Effector memory CD8-positive, alpha-beta T cell (primary cell): ENCODE measurements around the gene PIAS1.
"Not testable (repeated sequence)": the region's sequence is repeated elsewhere in the genome, so short reads cannot be mapped to it uniquely, and the experiment has no call there.

Experiments used
- ATAC-seq: fragments of 150-1000 bp; cut with Tn5 transposase; replicated peaks from 2 replicates; pipeline ENCODE4 v1.10.0; 2021; ENCODE audit warnings: mild to moderate bottlenecking, moderate library complexity
- DNase-seq, 3 experiments: peaks; one replicate each; pipeline ENCODE4 v3.0.0; 2021
- H3K27ac Mint-ChIP-seq, 2 donors: one replicate each; pipeline ENCODE4 v1.8.0; 2022; ENCODE audit warnings: mild to moderate bottlenecking in 2 of 2, mixed read lengths in 2 of 2, moderate library complexity in 2 of 2
- H3K27me3 Mint-ChIP-seq, 2 donors: one replicate each; pipeline ENCODE4 v1.8.0; 2022; ENCODE audit warnings: mixed read lengths in 2 of 2
- H3K36me3 Mint-ChIP-seq: one replicate; pipeline ENCODE4 v1.8.0; 2022; ENCODE audit warnings: mild to moderate bottlenecking, moderate library complexity, mixed read lengths; ENCODE audit not compliant: insufficient read depth
- H3K4me1 Mint-ChIP-seq, 2 donors: one replicate each; pipeline ENCODE4 v1.8.0; 2022; ENCODE audit warnings: low read depth in 2 of 2, mixed read lengths in 2 of 2
- H3K4me3 Mint-ChIP-seq, 2 donors: one replicate each; pipeline ENCODE4 v1.8.0; 2022; ENCODE audit warnings: mild to moderate bottlenecking in 2 of 2, mixed read lengths in 2 of 2, moderate library complexity in 2 of 2
- H3K9me3 Mint-ChIP-seq, 2 donors: one replicate each; pipeline ENCODE4 v1.8.0; 2022; ENCODE audit warnings: mixed read lengths in 2 of 2

Gene PIAS1

GRCh38 chr15:68221530-68222431 lies 167.7 kb downstream of the PIAS1 start:
- H3K9me3 Mint-ChIP-seq, H3K27ac Mint-ChIP-seq, DNase-seq, H3K36me3 Mint-ChIP-seq, ATAC-seq, H3K4me1 Mint-ChIP-seq, H3K4me3 Mint-ChIP-seq, H3K27me3 Mint-ChIP-seq: not testable (repeated sequence)

GRCh38 chr15:68222432-68222743 lies 168.3 kb downstream of the PIAS1 start:
- not testable (repeated sequence) for H3K27ac Mint-ChIP-seq, H3K36me3 Mint-ChIP-seq, H3K4me3 Mint-ChIP-seq, H3K9me3 Mint-ChIP-seq, H3K4me1 Mint-ChIP-seq, DNase-seq, H3K27me3 Mint-ChIP-seq, ATAC-seq

- no peaks in the 10 kb centered on the region for H3K27me3 Mint-ChIP-seq
- peak overlapping the region in 1 of 2 donors; percentile 5 for H3K27ac Mint-ChIP-seq
- no peaks in the 10 kb centered on the region for H3K9me3 Mint-ChIP-seq
- ATAC-seq: no peak
- H3K4me1 Mint-ChIP-seq: peaks cover 9 to 16% of the 10 kb centered on the region in 2 donors
- peaks cover 1% of the 10 kb centered on the region for H3K36me3 Mint-ChIP-seq
- no peak overlapping the region for H3K4me3 Mint-ChIP-seq
- no peak for DNase-seq
Observed at GRCh38 chr15:68223171-68223570, 169.1 kb downstream of the PIAS1 start.

GRCh38 chr15:68224108-68224507 lies 170.0 kb downstream of the PIAS1 start:
- H3K9me3 Mint-ChIP-seq: no peaks in the 10 kb centered on the region
- no peak for DNase-seq
- no peaks in the 10 kb centered on the region for H3K36me3 Mint-ChIP-seq
- no peak overlapping the region for H3K4me3 Mint-ChIP-seq
- H3K4me1 Mint-ChIP-seq: peaks cover 17 to 23% of the 10 kb centered on the region in 2 donors
- H3K27me3 Mint-ChIP-seq: no peaks in the 10 kb centered on the region
- no peak overlapping the region for H3K27ac Mint-ChIP-seq
- ATAC-seq: no peak

GRCh38 chr15:68224546-68225250 lies 170.6 kb downstream of the PIAS1 start:
- H3K27me3 Mint-ChIP-seq: no peaks in the 10 kb centered on the region
- H3K9me3 Mint-ChIP-seq: no peaks in the 10 kb centered on the region
- H3K27ac Mint-ChIP-seq: no peak overlapping the region
- H3K4me3 Mint-ChIP-seq: no peak overlapping the region
- H3K4me1 Mint-ChIP-seq: peaks cover 17 to 23% of the 10 kb centered on the region in 2 donors
- H3K36me3 Mint-ChIP-seq: no peaks in the 10 kb centered on the region
- DNase-seq: no peak
- no peak for ATAC-seq

- H3K27me3 Mint-ChIP-seq, H3K4me3 Mint-ChIP-seq, ATAC-seq, H3K9me3 Mint-ChIP-seq, DNase-seq, H3K36me3 Mint-ChIP-seq: not testable (repeated sequence)
- peak overlapping the region; percentile 31 to 55 for H3K27ac Mint-ChIP-seq
- peaks cover 23 to 28% of the 10 kb centered on the region in 2 donors for H3K4me1 Mint-ChIP-seq
Observed at GRCh38 chr15:68225442-68225841, 171.3 kb downstream of the PIAS1 start.

GRCh38 chr15:68227643-68228142 lies 173.6 kb downstream of the PIAS1 start:
- peak overlapping the region in 1 of 2 donors; percentile 91 for H3K27ac Mint-ChIP-seq
- peaks cover 23 to 28% of the 10 kb centered on the region in 2 donors for H3K4me1 Mint-ChIP-seq
- ATAC-seq (no peak), DNase-seq (no peak)
- H3K4me3 Mint-ChIP-seq: peak overlapping the region; percentile 87 to 94
- H3K9me3 Mint-ChIP-seq: no peaks in the 10 kb centered on the region
- no peaks in the 10 kb centered on the region for H3K27me3 Mint-ChIP-seq
- peaks cover 6% of the 10 kb centered on the region for H3K36me3 Mint-ChIP-seq

GRCh38 chr15:68228143-68228970 lies 174.2 kb downstream of the PIAS1 start:
- no peak for DNase-seq
- H3K4me1 Mint-ChIP-seq: peaks cover 23 to 25% of the 10 kb centered on the region in 2 donors

GRCh38 chr15:68228971-68229385 lies 174.9 kb downstream of the PIAS1 start:
- peak overlapping the region; percentile 91 to 92 for H3K27ac Mint-ChIP-seq
- peaks cover 23 to 25% of the 10 kb centered on the region in 2 donors for H3K4me1 Mint-ChIP-seq
- H3K36me3 Mint-ChIP-seq: peaks cover 6% of the 10 kb centered on the region
- peak overlapping the region; percentile 87 to 94 for H3K4me3 Mint-ChIP-seq
- ATAC-seq (no peak), DNase-seq (no peak)
- no peaks in the 10 kb centered on the region for H3K9me3 Mint-ChIP-seq
- peaks cover 7 to 10% of the 10 kb centered on the region in 2 donors for H3K27me3 Mint-ChIP-seq

More at GRCh38 chr15:68228143-68228970, 174.2 kb downstream of the PIAS1 start:
- H3K36me3 Mint-ChIP-seq: peaks cover 6% of the 10 kb centered on the region
- ATAC-seq: no peak
- no peaks in the 10 kb centered on the region for H3K9me3 Mint-ChIP-seq
- peak overlapping the region; percentile 87 to 94 for H3K4me3 Mint-ChIP-seq
- peaks cover 2 to 4% of the 10 kb centered on the region in 2 donors for H3K27me3 Mint-ChIP-seq
- H3K27ac Mint-ChIP-seq: peak overlapping the region; percentile 91 to 92

- H3K27me3 Mint-ChIP-seq: peaks cover 13 to 16% of the 10 kb centered on the region in 2 donors
- ATAC-seq (peak; percentile 80), DNase-seq (peak; percentile 73 to 75 (median 74))
- peaks cover 23 to 25% of the 10 kb centered on the region in 2 donors for H3K4me1 Mint-ChIP-seq
- peaks cover 6% of the 10 kb centered on the region for H3K36me3 Mint-ChIP-seq
- peak within 1 kb of the TSS; percentile 87 to 94 for H3K4me3 Mint-ChIP-seq
- no peaks in the 10 kb centered on the region for H3K9me3 Mint-ChIP-seq
- peak within 1 kb of the TSS; percentile 91 to 92 for H3K27ac Mint-ChIP-seq
Observed at GRCh38 chr15:68229386-68230156, 175.5 kb downstream of the PIAS1 start, which contains the start of gene CLN6. Gene CLN6 (minus strand): TSS chr15:68229728. CDS start chr15:68229584, 144 bp downstream.

- H3K4me3 Mint-ChIP-seq: peak overlapping the region; percentile 87 to 94
- no peak for ATAC-seq
- H3K4me1 Mint-ChIP-seq: peaks cover 16 to 20% of the 10 kb centered on the region in 2 donors
- H3K36me3 Mint-ChIP-seq: peaks cover 6% of the 10 kb centered on the region
- no peaks in the 10 kb centered on the region for H3K9me3 Mint-ChIP-seq
- DNase-seq: no peak
- H3K27me3 Mint-ChIP-seq: peaks cover 16 to 21% of the 10 kb centered on the region in 2 donors
- H3K27ac Mint-ChIP-seq: peak overlapping the region; percentile 76 to 82
Observed at GRCh38 chr15:68230157-68231100, 176.3 kb downstream of the PIAS1 start.
